IPS DF 6.9 (cell line): ENCODE measurements around the gene PRR19.

Experiments
- DNase-seq: peaks from one replicate; pipeline ENCODE4 v3.0.0-alpha.2; 2013; ENCODE audit warnings: low read depth, low spot score
- H3K27ac ChIP-seq: one replicate; pipeline ENCODE4 v1.5.1; 2013; ENCODE audit warnings: low read length, control low read depth
- H3K27me3 ChIP-seq: 2 replicates; pipeline ENCODE4 v1.6.1; 2013; ENCODE audit warnings: mild to moderate bottlenecking, low read length; ENCODE audit not compliant: control insufficient read depth, insufficient read depth
- H3K36me3 ChIP-seq: 2 replicates; pipeline ENCODE4 v1.6.1; 2013; ENCODE audit warnings: low read length; ENCODE audit not compliant: control insufficient read depth, insufficient read depth
- H3K4me1 ChIP-seq: 2 replicates; pipeline ENCODE4 v1.6.1; 2013; ENCODE audit warnings: low read length; ENCODE audit not compliant: control insufficient read depth, insufficient read depth
- H3K4me3 ChIP-seq: 2 replicates; pipeline ENCODE4 v1.5.1; 2013; ENCODE audit warnings: mild to moderate bottlenecking, low read length
- H3K9me3 ChIP-seq: 2 replicates; pipeline ENCODE4 v1.6.1; 2013; ENCODE audit warnings: low read length, inconsistent platforms; ENCODE audit not compliant: control insufficient read depth, insufficient read depth
- WGBS: extraction: QIAGEN DNeasy Blood & Tissue Kit; methylation state at CpG from one replicate; pipeline ENCODE4 v1.1.7; 2013; ENCODE audit warnings: mixed read lengths, missing lambda C conversion rate; ENCODE audit not compliant: insufficient read length, insufficient coverage; 5-methylcytosine and 5-hydroxymethylcytosine counted together

Gene PRR19

GRCh38 chr19:42290523-42291434 is 11.2 kb upstream of the PRR19 start:
- no peak overlapping the region for H3K4me3 ChIP-seq
- H3K9me3 ChIP-seq = no peaks in the 10 kb centered on the region
- H3K4me1 ChIP-seq = peaks cover 9% of the 10 kb centered on the region
- no peak for DNase-seq
- no peaks in the 10 kb centered on the region for H3K27me3 ChIP-seq
- no CpG with 5 or more reads among the region's 31 CpGs for WGBS
- peaks cover 36% of the 10 kb centered on the region for H3K36me3 ChIP-seq
- no peak overlapping the region for H3K27ac ChIP-seq

- H3K4me3 ChIP-seq = no peak overlapping the region
- H3K27me3 ChIP-seq = no peaks in the 10 kb centered on the region
- H3K9me3 ChIP-seq = no peaks in the 10 kb centered on the region
- WGBS = no CpG with 5 or more reads among the region's 9 CpGs
- no peak for DNase-seq
- H3K4me1 ChIP-seq = peaks cover 7% of the 10 kb centered on the region
- H3K27ac ChIP-seq = no peak overlapping the region
- H3K36me3 ChIP-seq = peaks cover 36% of the 10 kb centered on the region
Measured at GRCh38 chr19:42291435-42291810, 10.5 kb upstream of the PRR19 start.

- Histone ChIP-seq H3K27ac (no peak overlapping the region), H3K36me3 (peaks cover 33% of the 10 kb centered on the region), H3K27me3 (no peaks in the 10 kb centered on the region), H3K4me1 (peaks cover 6% of the 10 kb centered on the region), H3K4me3 (no peak overlapping the region), H3K9me3 (no peaks in the 10 kb centered on the region)
- DNase-seq = no peak
- no CpG with 5 or more reads among the region's 27 CpGs for WGBS
Measured at GRCh38 chr19:42292042-42292960, 9.6 kb upstream of the PRR19 start.

- Histone ChIP-seq H3K4me1 (peaks cover 6% of the 10 kb centered on the region), H3K27ac (no peak overlapping the region), H3K9me3 (no peaks in the 10 kb centered on the region), H3K27me3 (no peaks in the 10 kb centered on the region), H3K4me3 (no peak overlapping the region), H3K36me3 (peaks cover 26% of the 10 kb centered on the region)
- WGBS = no CpG with 5 or more reads among the region's 14 CpGs
- no peak for DNase-seq
Measured at GRCh38 chr19:42292963-42293362, 9.0 kb upstream of the PRR19 start.

- no peak overlapping the region for H3K4me3 ChIP-seq
- H3K9me3 ChIP-seq = no peaks in the 10 kb centered on the region
- peaks cover 26% of the 10 kb centered on the region for H3K36me3 ChIP-seq
- no peak overlapping the region for H3K27ac ChIP-seq
- H3K27me3 ChIP-seq = no peaks in the 10 kb centered on the region
- WGBS = no CpG with 5 or more reads among the region's 17 CpGs
- H3K4me1 ChIP-seq = peaks cover 6% of the 10 kb centered on the region
- no peak for DNase-seq
Measured at GRCh38 chr19:42293540-42293939, 8.4 kb upstream of the PRR19 start.

DNA sequence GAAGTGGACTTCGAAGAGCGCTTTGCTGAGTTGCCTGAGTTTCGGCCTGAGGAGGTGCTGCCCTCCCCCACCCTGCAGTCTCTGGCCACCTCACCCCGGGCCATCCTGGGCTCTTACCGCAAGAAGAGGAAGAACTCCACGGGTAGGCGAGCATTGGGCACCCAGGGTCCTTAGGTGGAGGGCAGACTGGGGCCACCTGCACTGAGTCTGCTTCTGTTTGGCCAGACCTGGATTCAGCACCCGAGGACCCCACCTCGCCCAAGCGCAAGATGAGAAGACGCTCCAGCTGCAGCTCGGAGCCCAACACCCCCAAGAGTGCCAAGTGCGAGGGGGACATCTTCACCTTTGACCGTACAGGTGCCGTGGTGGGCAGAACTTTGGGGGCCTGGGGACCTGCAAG is 8.0 kb upstream of the PRR19 start:
- Histone ChIP-seq H3K4me3 (no peak overlapping the region), H3K27me3 (no peaks in the 10 kb centered on the region), H3K9me3 (no peaks in the 10 kb centered on the region), H3K36me3 (peaks cover 23% of the 10 kb centered on the region), H3K27ac (no peak overlapping the region), H3K4me1 (peaks cover 6% of the 10 kb centered on the region)
- WGBS = no CpG with 5 or more reads among the region's 15 CpGs
- DNase-seq = no peak

GRCh38 chr19:42294471-42295137 is 7.3 kb upstream of the PRR19 start:
- no peaks in the 10 kb centered on the region for H3K9me3 ChIP-seq
- no peak overlapping the region for H3K27ac ChIP-seq
- no peak for DNase-seq
- no peaks in the 10 kb centered on the region for H3K27me3 ChIP-seq
- peaks cover 6% of the 10 kb centered on the region for H3K4me1 ChIP-seq
- peaks cover 19% of the 10 kb centered on the region for H3K36me3 ChIP-seq
- H3K4me3 ChIP-seq = no peak overlapping the region
- WGBS = no CpG with 5 or more reads among the region's 24 CpGs

GRCh38 chr19:42295342-42295741 is 6.6 kb upstream of the PRR19 start:
- Histone ChIP-seq H3K4me3 (no peak overlapping the region), H3K4me1 (peaks cover 6% of the 10 kb centered on the region), H3K27ac (no peak overlapping the region), H3K36me3 (peaks cover 19% of the 10 kb centered on the region), H3K9me3 (no peaks in the 10 kb centered on the region), H3K27me3 (no peaks in the 10 kb centered on the region)
- DNase-seq = no peak
- WGBS = no CpG with 5 or more reads among the region's 5 CpGs

GRCh38 chr19:42295831-42296525 is 6.0 kb upstream of the PRR19 start:
- DNase-seq = no peak
- Histone ChIP-seq H3K9me3 (no peaks in the 10 kb centered on the region), H3K4me3 (no peak overlapping the region), H3K27me3 (no peaks in the 10 kb centered on the region), H3K27ac (no peak overlapping the region), H3K36me3 (peaks cover 12% of the 10 kb centered on the region), H3K4me1 (peaks cover 2% of the 10 kb centered on the region)
- WGBS = no CpG with 5 or more reads among the region's 6 CpGs

DNA sequence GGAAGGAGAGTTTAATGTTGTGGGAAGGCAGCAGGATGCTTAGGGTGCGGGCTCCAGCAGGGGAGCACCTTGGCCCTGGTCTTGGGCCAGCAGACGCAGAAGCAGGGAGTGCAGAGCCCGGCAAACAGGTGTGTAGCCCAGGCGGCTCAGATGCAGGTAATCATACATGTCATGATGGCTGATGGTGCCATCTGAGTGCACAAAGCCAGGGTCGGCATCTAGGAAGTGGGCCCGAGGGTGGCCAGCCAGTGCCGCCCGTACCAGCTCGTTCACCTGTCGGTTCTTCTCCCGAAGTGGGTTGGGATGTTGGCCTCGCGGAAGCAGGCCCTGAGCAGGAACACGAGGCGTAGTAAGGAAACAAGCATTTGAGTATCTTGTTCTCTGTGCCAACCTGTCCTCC is 4.9 kb upstream of the PRR19 start:
- no peaks in the 10 kb centered on the region for H3K9me3 ChIP-seq
- H3K4me1 ChIP-seq = no peaks in the 10 kb centered on the region; the same call in 1 of the 2 replicates
- no peak for DNase-seq
- H3K27ac ChIP-seq = no peak overlapping the region
- WGBS = no CpG with 5 or more reads among the region's 15 CpGs
- H3K4me3 ChIP-seq = no peak overlapping the region
- H3K36me3 ChIP-seq = peaks cover 10% of the 10 kb centered on the region
- H3K27me3 ChIP-seq = no peaks in the 10 kb centered on the region
